Bronchus fibroblast of lung (primary cell): Measurements from ENCODE around the gene NLRP8. TPM values are rescaled to one million over a fixed set of nuclear protein-coding genes. Genes with fewer than 3 reads are reported as not detected.

Source experiments
- total RNA-seq: library from RNA; depleted of rRNA; stranded (reverse); fragments of >200 nt; gene quantifications from 2 replicates; pipeline ENCODE4 v1.2.3, GENCODE V29; 2015

Gene NLRP8
- not detected in 2 replicates for total RNA-seq

GRCh38 chr19:55947532-55947931 is at the start of gene NLRP8:
Gene NLRP8, plus strand, starts transcription at chr19:55947832.

GRCh38 chr19:55931936-55932386 is 15.7 kb upstream of the NLRP8 start, which contains the start of gene NLRP13:
Gene NLRP13, minus strand, starts transcription at chr19:55932336. Its CDS starts 25 bp downstream, at chr19:55932311.

GRCh38 chr19:55986487-55986886 is 38.9 kb downstream of the NLRP8 start, which contains the start of gene NLRP5:
Gene NLRP5, plus strand, starts transcription at chr19:55986775.

Other genes starting within 250 kb of the NLRP8 start
- gene NLRP9, start 209.4 kb upstream of the NLRP8 start, total RNA-seq = not detected in 2 replicates
- not detected in 2 replicates for gene RFPL4A, start 188.7 kb upstream of the NLRP8 start, total RNA-seq
- not detected in 2 replicates for gene RFPL4AL1, start 178.7 kb upstream of the NLRP8 start, total RNA-seq
- not detected in 2 replicates for gene NLRP11, start 115.8 kb upstream of the NLRP8 start, total RNA-seq
- not detected in 2 replicates for gene NLRP4, start 111.3 kb upstream of the NLRP8 start, total RNA-seq
- gene NLRP13, start 15.5 kb upstream of the NLRP8 start, total RNA-seq = not detected in 2 replicates
- gene NLRP5, start 38.9 kb downstream of the NLRP8 start, total RNA-seq = not detected in 2 replicates
- 13.6 and 17.5 TPM in 2 replicates for gene ZNF787, start 173.5 kb downstream of the NLRP8 start, total RNA-seq
- 14.0 and 16.8 TPM in 2 replicates for gene ZNF444, start 193.5 kb downstream of the NLRP8 start, total RNA-seq
- gene GALP, start 228.2 kb downstream of the NLRP8 start, total RNA-seq = not detected in 2 replicates
- 0.17 TPM in 1 of 2 replicates, not detected in the other for gene ZSCAN5B, start 250.0 kb downstream of the NLRP8 start, total RNA-seq